RWPE1 (cell line): ENCODE data around the gene PNCK.
"Not testable (repeated sequence)": the region's sequence is repeated elsewhere in the genome, so short reads cannot be mapped to it uniquely, and the experiment has no call there.

ENCODE experiments used
- CTCF ChIA-PET: fragments of 350-600 bp; sonication (Branson Sonifier 250); formaldehyde crosslinking; extraction: SDS; loops from one replicate; lab custom pipeline; 2021; lab: Yijun Ruan, JAX
- POLR2A ChIA-PET: fragments of 400-600 bp; formaldehyde crosslinking; extraction: SDS; loops from one replicate; lab custom pipeline; 2020; ENCODE audit warnings: antibody characterized with exemption; ENCODE audit not compliant: low non-redundant PET; lab: Yijun Ruan, JAX
- DNase-seq: peaks from one replicate; pipeline ENCODE4 v3.0.0; 2012; ENCODE audit warnings: low spot score
- H3K27ac ChIP-seq: fragments of 450-650 bp; 2 replicates; pipeline ENCODE4 v1.5.1; 2017
- TF ChIP-seq, protein P1 (sequence below): fragments of 450-650 bp; conservative IDR thresholded peaks from 2 replicates; pipeline ENCODE4 v1.5.1; 2017; ENCODE audit warnings: low read depth, mild to moderate bottlenecking

Gene PNCK

DNA sequence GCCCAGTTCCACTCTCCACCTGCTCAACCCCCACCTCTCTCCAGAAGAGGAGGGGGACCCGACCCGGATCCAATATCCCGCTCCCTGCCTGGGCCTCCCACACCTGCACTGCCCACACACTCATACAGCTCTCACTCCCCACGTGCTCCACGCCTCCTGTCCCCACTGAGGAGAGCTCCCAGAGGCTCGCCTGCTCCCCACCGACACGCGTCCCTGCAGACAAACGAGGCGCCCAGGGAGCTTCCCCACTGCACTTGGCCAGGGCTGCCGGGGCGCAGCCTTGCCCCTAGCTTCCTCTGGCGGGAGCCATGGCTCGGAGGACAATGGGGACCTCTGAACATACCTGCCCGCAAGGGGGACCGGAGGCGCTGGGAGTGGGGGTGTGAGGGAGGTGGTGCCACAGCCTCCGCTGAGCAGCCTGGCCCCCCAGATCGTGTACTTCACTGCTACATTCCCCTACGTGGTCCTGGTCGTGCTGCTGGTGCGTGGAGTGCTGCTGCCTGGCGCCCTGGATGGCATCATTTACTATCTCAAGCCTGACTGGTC, 19.1 kb upstream of the PNCK start:
- ChIA-PET POLR2A (no interaction called here), CTCF (no interaction called here)
- DNase-seq, result no peak
- TF ChIP-seq, protein P1, sequence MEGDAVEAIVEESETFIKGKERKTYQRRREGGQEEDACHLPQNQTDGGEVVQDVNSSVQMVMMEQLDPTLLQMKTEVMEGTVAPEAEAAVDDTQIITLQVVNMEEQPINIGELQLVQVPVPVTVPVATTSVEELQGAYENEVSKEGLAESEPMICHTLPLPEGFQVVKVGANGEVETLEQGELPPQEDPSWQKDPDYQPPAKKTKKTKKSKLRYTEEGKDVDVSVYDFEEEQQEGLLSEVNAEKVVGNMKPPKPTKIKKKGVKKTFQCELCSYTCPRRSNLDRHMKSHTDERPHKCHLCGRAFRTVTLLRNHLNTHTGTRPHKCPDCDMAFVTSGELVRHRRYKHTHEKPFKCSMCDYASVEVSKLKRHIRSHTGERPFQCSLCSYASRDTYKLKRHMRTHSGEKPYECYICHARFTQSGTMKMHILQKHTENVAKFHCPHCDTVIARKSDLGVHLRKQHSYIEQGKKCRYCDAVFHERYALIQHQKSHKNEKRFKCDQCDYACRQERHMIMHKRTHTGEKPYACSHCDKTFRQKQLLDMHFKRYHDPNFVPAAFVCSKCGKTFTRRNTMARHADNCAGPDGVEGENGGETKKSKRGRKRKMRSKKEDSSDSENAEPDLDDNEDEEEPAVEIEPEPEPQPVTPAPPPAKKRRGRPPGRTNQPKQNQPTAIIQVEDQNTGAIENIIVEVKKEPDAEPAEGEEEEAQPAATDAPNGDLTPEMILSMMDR, result no peak
- H3K27ac ChIP-seq, result peak overlapping the region; percentile 59

DNA sequence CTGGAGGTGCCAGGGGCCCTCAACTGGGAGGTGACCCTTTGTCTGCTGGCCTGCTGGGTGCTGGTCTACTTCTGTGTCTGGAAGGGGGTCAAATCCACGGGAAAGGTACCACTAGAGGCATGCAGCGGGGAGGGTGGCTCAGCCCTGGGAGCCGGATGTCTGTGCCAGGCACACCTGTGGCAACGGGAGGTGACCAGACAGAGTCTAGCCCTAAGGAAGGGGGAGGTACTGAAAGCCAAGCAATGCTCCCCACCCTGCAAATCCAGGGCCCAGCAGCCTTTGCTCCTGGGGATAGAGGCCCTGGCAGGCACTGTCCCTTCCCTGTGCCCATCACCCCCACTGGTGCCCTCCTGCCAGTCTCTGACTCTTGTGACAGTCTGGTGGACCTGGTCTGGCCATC, 18.4 kb upstream of the PNCK start:
- POLR2A ChIA-PET, result no interaction called here
- no peak for DNase-seq
- H3K27ac ChIP-seq, result peak overlapping the region; percentile 59
- CTCF ChIA-PET, result no interaction called here
- TF ChIP-seq, protein P1, result no peak

DNA sequence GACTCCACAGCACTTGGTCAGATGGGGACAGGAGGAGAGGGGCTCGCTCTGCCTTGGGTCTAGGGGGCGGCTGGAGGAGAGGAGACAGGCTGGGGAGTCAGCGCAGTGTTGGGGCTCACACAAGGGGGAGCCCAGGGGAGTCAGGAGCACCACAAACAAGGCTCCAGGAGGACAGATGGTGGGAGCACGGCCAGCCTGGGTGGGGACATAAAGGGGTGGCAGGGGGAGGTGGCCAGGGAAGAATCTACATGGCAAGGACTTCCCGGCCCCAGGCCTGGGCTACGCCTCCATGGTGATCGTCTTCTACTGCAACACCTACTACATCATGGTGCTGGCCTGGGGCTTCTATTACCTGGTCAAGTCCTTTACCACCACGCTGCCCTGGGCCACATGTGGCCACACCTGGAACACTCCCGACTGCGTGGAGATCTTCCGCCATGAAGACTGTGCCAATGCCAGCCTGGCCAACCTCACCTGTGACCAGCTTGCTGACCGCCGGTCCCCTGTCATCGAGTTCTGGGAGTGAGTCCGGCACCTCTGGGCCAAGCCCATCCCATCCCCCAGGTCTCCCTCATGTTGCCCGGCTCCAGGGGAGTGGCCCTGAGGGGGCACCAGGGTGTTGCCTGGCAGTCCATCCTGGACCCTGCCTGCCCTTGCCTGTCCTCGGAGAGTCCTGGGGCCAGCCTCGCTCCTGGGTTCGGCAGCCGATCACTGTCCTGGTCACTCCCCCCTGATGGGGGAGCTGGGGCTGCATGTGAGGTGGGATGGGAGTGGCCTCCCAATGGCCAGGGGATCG, 17.6 kb upstream of the PNCK start:
- DNase-seq, POLR2A ChIA-PET, CTCF ChIA-PET: not testable (repeated sequence)
- peak overlapping the region; percentile 5; the same call in 1 of the 2 replicates for H3K27ac ChIP-seq

DNA sequence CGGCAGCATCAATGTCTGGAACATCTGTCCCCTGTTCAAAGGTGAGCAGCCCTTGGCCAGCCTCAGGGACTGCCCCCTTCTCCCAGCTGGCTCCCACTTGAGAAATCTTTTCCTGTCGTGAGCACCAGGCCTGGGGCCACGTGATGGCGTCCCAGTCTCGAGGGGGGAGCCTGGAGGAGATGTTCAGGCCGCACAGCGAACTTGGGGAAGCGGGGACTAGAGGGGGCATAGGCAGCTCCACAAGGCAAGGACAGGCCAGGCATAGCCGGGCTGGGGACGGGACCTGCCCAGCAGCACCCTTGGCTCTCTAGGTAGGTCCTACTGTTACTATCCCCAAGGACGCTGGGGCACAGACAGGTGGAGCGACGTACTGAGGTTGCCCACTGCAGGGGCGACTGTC, 16.9 kb upstream of the PNCK start:
- DNase-seq, result no peak
- TF ChIP-seq, protein P1, result no peak
- ChIA-PET CTCF (no interaction called here), POLR2A (no interaction called here)
- H3K27ac ChIP-seq, result peak overlapping the region; percentile 77

DNA sequence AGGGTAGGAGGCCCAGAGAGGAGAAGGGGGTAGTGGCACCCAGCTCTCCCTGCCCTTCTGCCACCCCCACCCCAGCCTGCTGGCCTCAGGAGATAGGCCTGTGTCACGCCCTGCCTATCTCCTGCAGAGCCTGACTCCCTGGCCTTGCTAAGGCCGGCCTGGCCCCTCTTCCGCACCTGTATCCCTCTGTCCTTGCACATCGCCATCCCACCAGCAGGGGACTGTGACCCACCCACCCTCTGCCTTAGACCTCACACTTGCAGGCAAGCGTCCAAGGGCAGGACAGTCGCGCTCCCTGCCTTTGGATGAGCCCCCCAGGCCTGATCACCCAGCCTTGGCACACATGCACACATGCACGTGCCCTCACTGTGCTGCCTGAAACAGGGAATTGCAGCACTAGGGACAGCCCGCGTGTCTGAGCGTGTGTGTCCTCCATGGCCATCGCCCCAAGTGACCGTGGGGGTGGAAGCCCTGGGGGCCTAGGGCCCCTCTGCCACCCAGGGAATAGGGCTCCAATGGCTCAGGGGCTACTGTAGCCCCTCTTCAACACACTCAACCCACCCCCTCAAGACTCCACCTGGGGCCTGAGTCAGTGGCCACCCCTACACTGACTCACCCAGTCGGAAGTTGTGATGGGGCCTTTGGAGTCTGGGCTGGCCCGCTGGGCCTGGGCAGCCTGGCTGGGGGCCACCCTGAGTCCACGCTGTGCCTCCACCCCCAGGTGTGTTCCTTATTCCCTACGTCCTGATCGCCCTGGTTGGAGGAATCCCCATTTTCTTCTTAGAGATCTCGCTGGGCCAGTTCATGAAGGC, 16.2 kb upstream of the PNCK start:
- TF ChIP-seq, protein P1, result no peak
- H3K27ac ChIP-seq, result peak overlapping the region; percentile 77
- DNase-seq, result peak; percentile 38
- ChIA-PET CTCF (no interaction called here), POLR2A (no interaction called here)

DNA sequence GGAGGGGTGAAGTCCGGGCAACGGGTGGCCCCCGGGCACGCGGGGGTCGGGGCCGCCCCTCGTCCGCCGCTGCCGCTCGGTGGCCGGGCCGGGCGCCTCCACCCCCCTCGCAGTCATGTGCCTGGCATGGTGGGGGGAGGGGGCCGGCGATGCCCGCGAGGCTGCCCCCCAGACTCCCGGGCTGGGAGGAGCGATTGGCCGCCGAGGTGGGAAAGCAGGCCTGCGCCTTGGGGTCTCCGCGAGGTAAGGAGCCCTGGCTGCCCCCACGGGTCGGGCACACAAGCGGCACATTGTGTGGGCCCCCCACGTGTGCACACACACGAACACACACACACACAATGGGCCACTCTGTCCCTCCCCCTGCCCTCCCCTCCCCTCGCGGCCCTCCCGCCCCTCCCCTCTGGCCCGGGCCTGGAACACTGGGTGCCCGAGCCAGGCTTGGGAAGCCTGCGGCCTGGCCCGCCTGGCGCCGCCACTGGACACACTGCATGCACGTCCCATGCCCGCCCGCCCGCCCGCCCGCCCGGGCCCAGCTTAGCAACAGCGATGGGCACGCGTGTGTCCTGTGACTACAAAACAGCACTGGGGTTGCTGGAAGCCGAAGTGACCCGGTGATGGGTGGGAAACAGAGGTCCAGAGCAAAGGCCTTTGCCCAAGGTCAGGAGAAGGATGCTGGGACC, 15.4 kb upstream of the PNCK start:
- TF ChIP-seq, protein P1, result no peak
- ChIA-PET CTCF (no interaction called here), POLR2A (no interaction called here)
- no peak for DNase-seq
- peak overlapping the region; percentile 77 for H3K27ac ChIP-seq
